HS-27A (cell line): ENCODE results near the gene DNAH11.
A peak's percentile ranks its signal among the peaks of the same experiment; 100 is the strongest.
"Not testable (repeated sequence)": the region's sequence is repeated elsewhere in the genome, so short reads cannot be mapped to it uniquely, and the experiment has no call there.

ENCODE experiments used
- DNase-seq: peaks from one replicate; pipeline ENCODE4 v3.0.0-alpha.2; 2012; ENCODE audit warnings: low read depth, missing footprints

DNAH11 gene

DNA sequence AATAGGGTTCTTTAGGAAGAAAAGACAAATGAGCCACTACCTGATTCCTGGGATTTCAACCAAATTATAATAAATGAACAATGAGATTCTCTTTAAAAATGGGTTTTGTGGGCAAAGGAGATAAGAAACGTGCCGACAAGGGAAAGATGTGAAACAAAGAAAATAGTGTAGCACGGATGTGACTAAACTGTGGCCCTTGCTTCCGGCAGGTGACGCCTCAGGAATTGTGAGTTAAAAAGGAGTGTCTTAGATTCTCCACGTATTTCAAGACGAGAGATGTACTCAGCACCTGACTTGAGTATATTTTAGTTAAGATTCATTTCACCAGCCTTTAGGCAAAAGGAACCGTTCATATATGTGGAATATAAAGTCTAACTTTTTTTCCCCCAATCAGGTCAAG, 75.9 kb downstream of the DNAH11 start:
- DNase-seq, result no peak

DNA sequence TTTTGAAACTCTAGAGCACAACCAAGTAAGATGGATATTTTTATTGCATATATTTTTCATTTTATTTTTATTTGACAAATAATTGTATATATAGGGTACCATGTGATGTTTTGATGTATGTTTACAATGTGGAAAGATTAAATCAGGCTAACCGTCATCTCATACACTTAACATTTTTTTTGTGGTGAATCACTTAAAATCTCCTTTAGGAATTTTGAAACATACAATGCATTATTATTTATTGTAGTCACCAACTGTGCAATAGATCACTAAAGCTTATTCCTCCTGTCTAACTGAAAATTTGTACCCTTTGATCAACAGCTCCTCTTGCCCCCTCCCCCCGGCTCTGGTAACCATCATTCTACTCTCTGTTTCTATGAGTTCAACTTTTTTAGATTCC, 77.2 kb downstream of the DNAH11 start:
- no peak for DNase-seq

DNA sequence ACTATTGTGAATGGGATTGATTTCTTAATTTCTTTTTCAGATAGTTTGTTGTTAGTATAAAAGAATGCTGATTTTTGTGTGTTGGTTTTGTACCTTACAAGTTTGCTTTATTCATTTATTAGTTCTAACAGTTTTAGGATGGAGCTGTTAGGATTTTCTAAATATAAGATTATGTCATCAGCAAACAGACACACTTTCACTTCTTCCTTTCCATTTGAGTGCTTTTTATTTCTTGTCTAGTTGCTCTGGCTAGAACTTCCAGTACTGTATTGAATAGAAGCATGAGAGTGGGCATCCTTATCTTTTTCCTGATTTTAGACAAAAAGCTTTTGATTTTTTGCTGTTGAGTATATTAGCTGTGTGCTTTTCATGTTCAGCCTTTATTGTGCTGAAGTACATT, 81.5 kb downstream of the DNAH11 start:
- no peak for DNase-seq

DNA sequence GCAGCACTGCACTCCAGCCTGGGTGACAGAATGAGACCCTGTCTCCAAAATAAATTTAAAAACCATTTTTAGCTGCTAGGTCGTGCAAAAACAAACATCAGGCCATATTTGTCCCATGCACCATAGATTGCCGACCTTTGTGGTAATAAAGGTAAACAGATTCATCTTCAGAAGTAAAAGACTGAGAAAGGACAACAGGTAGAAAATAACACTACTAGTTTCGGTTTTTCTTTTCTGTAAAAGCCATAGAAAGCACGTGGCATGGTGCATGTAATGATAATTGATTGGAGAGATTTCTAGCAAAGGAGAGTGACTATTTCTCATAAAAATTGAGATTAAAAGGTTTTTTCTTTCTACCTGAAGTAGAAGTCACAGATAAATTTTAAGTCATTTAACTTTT, 93.9 kb downstream of the DNAH11 start:
- no peak for DNase-seq

DNA sequence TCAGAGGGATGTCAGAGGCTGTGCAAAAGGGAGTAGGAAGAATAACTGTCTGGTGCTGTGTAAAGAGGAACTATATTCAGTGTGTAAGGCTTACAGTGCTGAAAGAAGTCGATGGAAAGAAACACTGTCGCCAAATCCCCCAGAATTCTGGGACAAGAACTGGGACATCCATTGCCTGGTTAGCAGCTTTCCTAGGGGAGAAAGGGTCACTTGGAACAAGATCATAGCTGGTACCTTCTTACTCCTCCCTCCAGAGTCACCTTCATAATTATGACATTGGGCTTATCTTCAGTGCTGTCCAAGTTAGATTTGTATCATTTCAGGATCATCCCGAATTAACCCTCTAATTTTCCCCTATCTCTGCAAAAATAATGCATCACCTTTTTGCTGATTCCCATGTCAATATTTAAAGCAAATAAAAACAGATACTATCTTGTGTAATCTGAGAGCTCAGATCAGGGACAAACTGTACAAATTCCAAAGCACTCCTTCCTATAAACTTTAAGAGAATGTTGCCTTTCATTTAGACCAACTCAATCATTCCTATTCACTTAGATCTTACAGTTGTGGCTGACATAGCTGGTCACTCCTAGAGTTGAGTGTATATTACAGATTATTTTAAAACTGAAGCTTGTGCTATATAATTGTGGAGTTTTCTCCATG, 96.5 kb downstream of the DNAH11 start:
- DNase-seq, result no peak

DNA sequence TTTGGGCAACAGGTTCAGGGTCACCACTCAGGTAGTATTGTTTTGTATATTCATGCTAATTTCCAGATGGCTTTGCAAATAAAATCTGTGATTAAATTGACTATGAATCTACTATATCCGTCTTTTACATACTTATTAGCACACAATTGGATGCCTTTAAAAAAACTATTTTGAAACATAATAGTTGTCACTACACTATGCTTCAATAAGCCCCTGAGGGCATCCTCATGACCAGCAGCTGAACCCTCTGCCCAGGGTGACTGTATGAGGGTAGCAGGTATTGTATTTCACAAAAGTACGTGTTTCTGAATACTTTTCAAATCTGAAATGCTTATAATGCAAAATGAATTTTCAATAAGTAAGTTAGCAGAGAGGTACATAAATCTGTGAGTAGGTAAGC, 97.3 kb downstream of the DNAH11 start:
- no peak for DNase-seq

DNA sequence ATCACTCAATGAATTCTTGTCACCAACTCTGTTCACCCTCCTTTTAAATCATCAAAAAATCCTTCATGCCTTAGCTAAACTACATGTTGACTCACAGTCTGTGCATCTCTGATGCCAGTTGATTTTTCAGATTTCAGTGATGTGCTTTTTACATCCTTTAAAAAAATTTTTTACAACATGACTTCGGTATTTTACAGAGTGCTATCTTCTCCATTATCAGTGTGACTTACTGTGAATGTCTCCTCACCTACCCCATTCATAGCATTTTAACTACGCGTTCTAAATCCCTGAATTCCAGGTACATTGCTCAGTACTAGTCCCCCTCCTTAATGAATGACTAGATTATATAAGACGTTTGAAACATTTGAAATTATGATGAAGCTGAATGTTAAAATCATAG, 98.7 kb downstream of the DNAH11 start:
- DNase-seq, result no peak

DNA sequence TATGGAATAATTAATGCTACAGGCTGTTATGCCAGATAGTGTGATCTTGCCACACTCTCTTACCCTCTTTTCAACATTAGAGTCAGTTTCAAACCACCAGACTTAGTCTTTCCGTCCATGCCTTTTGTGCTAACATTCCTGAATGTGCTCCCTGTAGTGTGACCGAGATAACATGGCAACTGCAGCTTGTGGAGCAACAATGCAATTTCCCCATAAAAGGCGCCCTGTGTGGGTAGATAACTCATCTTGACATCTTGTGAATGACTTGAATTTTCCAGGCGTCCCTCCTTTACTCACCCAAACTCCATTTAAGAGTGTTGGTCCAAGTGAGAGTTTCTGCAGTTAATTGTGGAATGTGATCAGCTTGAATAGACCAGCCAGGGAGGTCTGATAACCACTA, 99.6 kb downstream of the DNAH11 start:
- DNase-seq, result no peak

DNA sequence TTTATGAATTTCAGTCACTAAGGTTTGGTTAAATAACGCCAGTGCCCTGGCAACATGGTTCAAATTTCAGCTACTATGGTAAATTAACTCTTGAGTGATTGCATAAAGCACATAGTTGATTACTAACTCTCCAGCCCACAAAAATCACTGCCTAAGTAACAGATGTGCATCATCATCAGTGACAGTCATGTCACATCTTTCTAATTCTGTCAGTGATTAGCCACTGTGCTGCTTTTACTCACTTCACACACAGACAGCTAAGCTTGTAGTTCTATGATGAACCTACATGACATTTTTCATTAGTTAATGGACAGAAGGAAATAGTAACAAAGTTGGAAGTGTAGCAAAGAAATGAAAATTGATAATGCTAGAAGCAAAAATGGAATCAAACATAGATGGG, 108.9 kb downstream of the DNAH11 start:
- no peak for DNase-seq

DNA sequence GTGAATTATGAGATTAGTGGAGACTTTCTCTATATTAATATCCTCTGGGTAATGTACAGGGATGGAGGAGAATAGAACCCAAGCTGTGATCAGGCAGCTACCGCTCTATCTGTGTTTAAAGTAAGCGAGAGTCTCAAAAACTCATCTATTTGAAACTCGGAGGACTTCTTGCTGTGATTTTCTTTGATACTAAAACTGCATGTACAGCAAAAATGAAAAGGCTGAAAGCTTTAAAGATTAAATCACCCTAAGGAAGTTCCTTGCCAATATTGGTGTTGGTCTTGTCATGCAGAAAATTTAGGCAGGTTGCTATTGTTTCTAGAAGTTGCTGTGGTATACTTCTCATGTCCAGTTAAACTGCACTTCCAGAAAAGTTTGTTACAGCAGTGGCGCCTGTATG, 110.8 kb downstream of the DNAH11 start:
- DNase-seq, result no peak

DNA sequence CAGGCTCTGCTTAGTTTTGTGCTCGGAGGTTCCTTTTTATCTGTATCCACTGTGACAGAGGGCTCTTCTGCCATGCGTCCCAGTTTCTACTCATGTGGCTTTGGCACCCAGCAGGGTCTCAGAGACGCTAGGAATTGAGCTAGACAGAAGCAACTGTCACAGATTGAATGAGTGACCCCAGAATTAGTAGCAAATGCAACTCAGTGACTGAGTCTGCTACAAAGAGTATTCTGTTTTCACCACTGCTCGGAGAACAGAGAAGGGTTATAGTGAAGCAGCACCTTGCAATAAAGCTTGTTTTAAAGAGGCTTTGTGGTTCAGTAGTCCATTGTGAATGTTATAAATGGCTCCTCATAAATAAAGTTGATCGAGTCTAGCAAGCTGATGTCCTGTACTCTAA, 113.2 kb downstream of the DNAH11 start:
- DNase-seq, result no peak

DNA sequence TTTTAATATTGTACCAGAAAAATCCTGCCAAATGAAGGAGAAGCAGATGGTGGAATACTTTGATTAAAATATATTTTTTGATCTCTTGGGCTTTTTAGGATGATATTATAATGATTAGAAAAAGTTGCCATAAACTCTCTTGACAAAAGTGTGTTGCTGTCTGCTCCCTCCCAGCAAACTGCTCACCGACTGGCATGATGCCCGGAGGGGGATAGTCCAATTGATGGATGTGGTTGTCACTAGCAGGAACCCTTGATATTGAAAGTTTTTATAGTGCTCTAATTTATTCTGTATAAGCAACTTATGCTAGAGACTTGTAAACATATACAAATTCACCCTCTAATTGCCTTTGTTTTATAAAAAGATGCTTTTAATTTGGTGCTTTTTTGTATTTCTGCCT, 114.0 kb downstream of the DNAH11 start:
- DNase-seq, result no peak

DNA sequence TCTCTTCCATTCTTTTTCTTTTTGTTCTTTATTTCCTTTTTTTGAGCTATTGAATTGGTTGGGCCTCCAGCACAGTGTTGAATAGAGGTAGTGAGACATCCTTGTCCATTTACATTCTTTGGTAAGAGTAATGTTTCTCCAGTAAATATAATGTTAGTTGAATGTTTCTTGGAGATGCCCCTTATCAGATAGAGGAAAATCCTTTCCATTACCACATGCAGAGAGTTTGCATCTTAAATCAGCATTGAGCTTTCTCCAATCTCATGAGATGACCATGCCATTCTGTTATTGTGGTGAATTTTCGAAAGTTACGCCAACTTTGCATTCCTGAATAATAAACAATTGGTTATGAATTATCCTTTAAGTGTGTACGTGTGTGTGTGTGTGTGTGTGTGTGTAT, 127.7 kb downstream of the DNAH11 start:
- no peak for DNase-seq

DNA sequence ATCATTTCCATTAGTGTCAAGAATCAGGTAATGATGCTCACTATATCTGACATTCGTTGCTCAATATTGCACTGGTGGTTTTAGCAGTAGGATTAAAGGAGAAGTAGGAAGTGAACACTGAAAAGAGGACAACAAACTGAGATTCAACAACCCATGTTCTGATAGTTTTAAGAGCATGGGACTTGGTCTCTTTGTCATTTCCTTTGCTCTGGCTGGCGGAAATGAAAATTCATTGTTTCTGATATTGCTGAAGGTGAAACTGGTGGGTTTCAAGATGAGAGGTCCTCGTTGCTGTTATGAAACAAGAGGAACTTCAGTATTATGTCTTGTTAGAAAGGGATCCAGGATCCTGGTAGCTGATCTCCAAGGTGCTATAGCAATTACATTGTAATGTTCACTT, 129.0 kb downstream of the DNAH11 start:
- no peak for DNase-seq

DNA sequence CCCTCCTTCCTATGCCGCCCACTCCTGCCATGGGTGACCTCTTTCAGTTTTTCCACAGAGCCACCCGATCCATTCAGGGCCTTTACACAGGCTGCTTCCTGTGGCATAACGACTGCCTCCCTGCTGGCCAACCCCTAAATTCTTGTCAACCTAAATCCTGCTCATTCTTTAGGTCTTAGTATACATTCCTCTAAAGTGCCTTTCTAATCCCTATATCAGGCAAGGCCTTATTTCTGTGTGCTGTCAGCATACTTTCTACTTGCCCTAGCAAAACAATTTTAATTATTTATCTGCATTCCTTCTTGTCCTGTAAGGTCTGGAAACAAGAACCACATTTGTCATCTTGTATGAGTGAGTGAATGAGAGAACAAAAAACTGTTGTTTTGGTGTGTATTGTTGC, 132.4 kb downstream of the DNAH11 start:
- DNase-seq, result peak; percentile 77

DNA sequence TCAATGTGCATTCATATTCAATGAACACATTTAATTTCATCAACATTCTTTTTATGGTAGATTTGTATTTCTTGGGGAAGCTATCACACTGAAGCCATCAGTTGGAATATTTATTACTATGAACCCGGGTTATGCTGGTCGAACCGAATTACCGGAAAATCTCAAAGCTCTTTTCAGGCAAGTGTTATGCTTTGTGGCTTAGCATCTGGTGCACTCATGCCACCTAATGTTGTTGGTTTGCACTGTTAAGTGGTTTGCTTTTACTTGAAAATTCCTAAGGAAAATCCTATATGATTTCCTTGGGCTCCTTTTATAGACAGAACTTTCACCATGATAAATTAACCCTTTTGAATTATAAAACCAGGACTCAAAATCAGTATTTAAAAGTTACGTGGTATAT, 147.9 kb downstream of the DNAH11 start:
- DNase-seq, result no peak

DNA sequence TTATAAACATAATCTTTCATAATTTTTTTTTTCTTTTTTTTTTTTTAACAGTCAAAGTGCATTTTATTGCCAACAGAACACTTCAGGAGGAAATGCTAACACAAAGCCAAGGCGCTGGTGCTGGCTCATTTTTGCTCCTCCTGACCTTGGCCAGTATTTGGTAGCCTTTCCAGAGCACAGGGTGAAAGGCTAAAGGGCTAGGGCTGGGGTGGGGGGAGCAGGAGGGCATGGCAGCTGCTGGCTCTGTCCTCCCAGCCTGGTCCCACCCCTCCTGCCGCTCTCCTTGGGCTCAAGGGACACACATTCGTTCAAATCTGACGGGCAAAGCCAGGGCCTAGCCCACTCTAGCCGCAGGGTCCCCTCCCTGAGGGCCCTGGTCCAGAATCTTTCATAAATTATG, 148.3 kb downstream of the DNAH11 start:
- not testable (repeated sequence) for DNase-seq

DNA sequence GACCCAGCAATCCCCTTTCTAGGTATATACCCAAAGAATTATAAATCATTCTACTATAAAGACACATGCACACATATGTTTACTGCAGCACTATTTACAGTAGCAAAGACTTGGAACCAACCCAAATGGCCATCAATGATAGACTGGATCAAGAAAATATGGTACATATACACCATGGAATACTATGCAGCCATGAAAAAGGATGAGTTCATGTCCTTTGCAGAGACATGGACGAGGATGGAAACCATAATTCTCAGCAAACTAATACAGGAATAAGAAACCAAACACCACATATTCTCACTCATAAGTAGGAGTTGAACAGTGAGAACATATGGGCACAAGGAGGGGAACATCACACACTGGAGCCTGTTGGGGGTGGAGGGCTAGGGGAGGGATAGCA, 157.7 kb downstream of the DNAH11 start:
- not testable (repeated sequence) for DNase-seq

DNA sequence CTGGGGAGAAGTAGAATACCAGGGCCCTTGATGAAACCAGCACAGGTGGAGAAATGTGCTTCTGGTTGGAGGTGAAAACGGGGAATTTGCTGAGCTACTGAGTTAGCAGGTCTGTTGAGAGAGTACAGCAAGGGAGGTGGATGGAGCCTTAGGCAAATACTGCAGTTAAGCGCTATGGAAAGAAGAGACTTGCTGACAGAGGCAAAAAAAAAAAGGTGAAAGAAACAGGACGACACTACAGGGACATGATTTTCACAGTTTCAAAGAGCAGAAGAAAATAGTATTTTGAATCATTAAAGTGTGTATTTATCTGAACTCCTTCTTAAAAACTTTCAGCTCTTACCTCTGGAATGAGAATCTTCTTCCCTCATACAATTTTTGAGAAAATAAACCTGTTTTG, 159.5 kb downstream of the DNAH11 start:
- no peak for DNase-seq

DNA sequence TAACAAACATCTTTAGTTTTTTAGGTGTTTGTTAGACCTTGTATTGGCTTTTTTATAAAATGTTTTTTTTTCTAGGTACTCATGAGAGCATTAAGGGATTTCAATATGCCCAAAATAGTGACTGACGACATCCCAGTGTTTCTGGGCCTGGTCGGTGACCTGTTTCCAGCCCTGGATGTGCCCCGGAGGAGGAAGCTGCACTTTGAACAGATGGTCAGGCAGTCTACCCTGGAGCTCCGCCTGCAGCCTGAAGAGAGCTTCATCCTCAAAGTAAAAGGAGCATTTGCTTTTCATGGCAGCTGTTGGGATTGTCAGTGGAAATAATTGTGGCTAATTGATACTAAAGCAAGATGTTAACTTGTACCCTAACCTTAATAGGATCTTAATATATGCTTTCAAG, 161.5 kb downstream of the DNAH11 start:
- DNase-seq, result no peak

DNA sequence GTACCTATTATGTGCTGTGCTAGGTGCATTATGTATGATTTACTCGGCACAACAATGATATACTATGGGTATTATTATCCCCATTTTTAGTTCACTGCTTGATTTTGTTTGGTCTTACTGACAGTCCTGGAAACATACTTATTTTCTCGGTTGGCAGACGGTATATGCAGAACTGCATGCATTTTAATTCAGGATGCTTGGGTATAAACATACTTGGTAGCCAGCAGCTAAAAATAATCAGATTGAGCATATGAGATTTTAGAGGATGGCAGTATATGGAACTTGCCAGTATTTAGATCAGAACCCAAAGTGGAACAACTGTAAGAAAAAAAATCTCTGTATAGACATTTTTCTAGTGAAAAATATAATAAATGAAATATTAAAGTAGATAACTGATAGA, 163.3 kb downstream of the DNAH11 start:
- DNase-seq, result no peak

DNA sequence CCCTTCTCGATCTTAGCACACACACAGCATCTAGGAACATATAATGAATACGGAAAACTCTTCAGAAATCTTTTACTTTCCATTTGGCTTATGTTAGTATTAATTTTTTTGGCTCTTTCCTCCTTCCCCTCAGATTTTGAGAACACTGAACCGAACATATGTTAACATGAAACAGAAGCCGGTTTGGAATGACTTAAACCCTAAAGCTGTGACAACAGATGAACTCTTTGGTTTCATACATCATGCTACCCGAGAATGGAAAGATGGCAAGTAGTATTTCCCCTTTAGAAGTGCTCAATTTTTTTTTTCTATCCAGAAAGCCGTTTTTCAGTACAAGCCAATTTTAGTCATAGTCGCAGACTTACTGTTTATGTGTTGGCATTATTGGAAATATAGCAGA, 164.7 kb downstream of the DNAH11 start:
- no peak for DNase-seq

DNA sequence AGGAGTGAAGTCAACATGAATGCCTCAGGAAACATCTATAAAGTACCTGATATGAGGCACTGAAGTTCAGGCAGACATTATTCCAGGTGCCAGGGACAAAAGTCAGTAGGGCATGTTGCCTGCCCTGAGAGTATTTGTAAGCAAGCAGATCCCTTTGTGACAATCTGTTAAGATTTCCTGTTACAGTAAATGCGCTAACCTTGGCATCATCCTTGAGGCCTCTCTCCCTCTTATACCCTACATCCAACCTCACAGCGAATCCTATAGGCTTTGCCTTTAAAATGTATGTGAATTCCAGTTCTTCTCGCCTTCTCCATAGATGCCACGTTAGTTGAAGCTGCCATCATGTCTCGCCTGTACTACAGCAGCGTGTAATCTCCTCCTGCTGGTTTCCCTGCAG, 165.3 kb downstream of the DNAH11 start:
- no peak for DNase-seq

DNA sequence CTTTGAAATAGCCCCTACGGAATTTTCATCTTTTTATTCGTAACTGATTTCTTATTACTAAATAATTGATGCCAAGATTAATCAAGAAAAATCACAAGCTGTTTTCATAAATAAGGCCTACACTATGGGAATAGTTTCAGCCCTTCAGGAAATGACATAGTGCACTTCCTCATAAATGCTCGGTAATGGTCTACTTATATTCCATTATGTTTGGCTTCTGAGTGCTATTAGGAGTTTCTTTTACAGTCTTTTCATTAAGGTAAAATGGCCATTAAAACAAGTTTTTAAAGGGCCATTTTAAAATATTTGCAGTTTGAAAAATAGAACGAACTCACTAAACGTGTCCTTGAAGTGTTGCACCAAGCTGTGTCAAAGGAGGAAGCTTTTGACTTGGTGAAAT, 174.5 kb downstream of the DNAH11 start:
- DNase-seq, result no peak

DNA sequence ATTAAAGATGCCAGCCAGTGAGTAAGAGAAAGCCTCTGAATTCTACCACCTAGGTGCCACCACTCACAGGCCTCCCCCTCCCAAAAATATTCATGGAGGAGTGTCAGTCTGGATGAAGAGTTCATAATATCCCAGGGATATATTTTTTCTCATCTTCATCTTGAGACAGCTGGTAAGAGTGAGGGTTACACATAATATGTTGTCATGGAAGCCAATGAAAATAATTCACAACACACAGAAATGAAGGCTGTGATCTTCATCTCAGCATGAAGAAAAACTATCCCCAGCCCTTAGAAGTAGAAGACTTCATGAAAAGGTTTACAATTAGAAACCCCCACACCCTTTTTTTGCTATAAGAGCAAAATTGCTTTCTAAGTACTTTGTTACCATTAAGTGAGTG, 175.6 kb downstream of the DNAH11 start:
- no peak for DNase-seq
